ENCODE results near the gene BCAR1.
"Not testable (repeated sequence)": the region's sequence is repeated elsewhere in the genome, so short reads cannot be mapped to it uniquely, and the experiment has no call there.

BCAR1 gene

GRCh38 chr16:75271441-75272096 is 20.1 kb upstream of the BCAR1 start:
- DNase-seq, result no peak

DNA sequence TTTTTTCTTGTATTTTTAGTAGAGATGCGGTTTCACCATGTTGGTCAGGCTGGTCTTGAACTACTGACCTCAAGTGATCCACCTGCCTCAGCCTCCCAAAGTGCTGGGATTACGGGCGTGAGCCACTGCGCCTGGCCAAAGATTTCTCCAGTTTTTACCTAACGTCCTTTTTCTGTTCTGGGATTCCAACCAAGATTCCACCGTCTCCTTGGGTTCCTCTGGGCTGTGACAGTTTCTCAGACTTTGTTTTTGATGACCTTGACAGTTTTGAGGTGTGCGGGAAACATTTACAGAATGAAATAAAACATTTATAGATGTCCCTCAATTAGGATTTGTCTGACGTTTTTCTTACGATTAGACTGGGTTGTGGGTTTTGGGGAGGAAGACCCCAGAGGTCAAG is 17.9 kb upstream of the BCAR1 start:
- not testable (repeated sequence) for DNase-seq

DNA sequence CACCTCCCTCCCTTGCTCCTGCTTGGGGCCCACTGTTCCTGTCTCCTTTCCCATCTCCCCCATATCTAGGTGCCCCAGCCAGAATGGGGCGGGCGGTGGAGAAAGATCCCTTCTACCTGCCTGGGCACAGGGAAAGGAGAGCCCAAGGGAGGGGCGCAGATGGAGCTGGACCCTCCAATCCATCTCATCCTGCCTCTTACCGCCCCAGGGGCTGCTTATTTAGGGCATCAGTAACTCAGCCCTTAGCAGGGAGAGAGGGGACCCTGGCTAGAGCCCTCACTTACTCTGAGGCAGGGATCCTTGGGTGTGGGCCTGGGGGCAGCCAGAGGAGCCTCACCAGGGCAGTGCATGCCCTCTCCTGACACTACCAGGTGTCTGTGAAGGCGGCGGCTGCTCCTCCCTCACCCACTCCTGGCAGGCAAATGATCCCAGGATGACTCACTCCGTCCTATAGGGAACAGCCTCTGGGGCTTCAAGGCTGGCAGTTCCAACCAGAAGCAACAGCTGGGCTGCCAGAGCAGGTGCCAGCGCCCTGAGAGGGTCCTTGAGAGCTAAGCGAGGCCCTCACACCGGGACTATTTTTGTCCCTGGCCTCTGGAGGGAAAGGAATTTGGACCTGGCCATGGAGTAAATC is 16.3 kb upstream of the BCAR1 start:
- DNase-seq, result peak; percentile 56

DNA sequence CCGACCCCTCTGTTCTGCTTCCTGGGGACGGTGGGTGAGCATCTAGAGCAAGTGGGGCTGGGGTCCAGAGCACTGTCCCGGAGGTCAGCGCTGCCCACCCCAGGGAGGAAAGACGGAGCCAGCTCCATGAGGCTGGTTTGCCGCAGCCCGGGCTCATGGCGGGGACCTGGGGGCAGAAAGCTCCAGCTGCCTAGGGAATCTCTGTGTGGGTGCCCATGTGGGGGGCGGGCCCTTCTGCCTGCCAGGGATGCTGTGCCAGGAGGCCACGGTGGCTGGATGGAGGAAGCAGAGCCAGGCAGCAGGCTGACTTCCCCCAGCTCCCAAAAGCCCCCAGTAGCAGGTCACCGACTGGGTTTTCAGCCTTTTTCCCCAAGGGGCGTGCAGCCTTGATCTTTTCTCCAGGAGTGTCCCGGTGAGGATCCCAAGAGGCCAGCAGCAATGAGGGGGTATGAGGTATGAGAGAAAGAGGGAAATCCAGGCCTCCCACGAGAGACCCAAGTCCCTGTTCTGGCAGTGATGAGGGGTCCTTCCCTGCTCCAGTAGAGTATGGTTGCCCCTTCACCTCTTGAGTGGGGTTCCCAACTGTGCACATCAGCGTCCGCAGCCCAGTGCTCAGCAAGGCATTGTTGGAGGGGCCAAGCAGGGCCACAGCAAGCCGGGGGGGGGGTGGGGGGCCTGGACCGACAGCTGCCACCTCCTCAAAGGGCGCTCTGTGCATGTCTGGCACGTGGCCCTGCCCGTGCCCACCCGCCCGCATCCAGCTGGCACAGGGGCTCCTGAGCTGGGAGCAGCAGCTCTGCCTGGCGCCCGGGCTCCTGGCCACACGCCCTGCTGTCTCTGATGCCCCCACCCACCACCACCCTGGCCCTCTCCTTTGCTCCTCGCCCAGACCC is 15.6 kb upstream of the BCAR1 start:
- no peak for DNase-seq

GRCh38 chr16:75265911-75266701 is 14.7 kb upstream of the BCAR1 start:
- peak; percentile 45 for DNase-seq

DNA sequence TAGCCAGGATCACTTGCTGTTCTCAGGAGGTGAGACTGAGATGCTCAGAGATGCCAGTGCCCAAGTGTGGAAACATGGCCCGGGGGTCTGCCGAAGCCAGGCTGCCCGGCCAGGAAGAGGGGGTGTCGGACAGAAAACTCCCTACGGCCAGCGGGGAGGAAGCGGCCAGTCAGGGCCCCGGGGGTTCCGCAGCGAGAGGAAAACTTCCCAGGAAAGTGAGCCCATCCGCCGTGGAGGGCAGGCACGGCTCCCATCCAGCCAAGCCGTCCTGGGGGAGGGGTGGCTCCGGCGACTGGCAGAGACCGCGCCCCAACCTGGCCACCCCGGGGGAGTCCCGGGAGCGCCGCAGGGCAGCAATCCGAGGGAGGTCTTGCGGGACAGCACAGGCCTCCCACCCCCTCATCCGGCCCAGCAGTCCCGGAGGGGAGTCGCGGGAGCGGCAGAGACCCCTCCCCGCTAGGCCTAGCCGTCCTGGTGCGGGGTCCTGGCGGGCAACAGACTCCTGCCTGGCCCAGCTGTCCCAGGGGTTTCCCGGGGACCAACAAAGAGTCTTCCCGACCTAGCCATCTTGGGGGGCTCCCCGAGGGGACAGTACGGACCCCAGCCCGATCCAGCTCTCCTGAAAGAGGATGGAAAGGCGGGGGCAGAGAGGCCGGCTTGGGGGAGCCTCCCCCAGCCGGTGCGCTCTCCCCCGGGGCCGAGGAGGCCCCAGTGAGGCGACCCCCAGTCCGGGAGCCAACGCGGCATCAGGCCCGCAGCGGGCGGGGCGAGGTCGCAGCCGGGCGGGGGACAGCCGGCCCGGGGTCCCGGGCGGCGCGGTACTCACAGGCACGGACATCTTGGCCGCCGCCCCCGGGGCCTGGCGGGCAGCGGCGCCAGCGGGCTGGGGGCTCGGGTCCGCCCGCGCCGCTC is 13.8 kb upstream of the BCAR1 start:
- DNase-seq, result no peak

GRCh38 chr16:75264457-75264998 is 13.1 kb upstream of the BCAR1 start:
- DNase-seq, result no peak

- DNase-seq, result no peak
These were observed 12.6 kb upstream of the BCAR1 start for GRCh38 chr16:75263963-75264445.

DNA sequence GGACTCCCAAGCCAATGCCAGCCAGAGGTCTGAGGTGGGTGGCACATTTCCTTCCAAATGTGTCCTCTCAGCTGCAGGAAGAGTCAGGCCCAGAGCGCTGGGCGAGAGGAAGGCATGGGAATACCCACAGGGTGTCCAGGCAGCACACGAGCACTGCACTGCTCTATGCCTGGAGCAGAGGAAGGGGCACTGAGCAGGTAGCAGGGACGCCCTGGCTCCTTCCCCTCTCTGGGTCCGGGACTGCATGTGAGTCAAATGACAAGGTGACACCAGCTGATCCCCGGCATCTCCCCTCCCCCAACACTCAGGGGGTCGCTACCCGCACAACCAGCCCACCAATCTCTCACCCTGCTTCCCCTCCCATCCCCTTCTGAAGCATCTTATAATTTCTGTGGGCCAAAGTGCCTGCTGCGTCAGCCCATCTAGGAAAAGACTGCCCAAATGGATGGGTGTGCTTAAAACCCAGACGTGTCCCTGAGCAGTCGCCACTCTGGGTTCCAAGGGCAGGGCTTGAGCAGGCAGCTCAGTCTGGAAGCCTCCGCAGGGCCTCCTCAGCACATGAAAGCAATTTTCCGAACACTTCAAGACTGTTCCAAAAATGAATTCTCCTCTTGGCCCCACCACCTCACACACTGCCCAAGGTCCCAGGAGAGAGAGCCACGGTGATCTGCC is 12.0 kb upstream of the BCAR1 start:
- no peak for DNase-seq

DNA sequence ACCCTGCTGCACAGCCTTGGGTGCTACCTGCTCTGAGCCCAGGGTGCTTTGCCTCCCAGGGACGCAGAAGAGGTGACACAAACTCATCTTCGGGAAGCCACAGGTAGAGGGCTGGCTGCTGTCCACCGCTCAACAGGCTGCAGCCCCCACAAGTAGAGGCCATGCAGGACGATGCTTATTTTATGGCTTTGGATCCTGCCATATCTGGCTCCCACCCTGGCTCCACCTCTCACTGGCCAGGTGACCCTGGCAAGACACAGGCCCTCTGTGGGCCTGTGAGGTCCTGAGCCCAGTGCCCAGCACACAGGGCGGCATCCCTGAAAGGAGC is 11.3 kb upstream of the BCAR1 start:
- no peak for DNase-seq

DNA sequence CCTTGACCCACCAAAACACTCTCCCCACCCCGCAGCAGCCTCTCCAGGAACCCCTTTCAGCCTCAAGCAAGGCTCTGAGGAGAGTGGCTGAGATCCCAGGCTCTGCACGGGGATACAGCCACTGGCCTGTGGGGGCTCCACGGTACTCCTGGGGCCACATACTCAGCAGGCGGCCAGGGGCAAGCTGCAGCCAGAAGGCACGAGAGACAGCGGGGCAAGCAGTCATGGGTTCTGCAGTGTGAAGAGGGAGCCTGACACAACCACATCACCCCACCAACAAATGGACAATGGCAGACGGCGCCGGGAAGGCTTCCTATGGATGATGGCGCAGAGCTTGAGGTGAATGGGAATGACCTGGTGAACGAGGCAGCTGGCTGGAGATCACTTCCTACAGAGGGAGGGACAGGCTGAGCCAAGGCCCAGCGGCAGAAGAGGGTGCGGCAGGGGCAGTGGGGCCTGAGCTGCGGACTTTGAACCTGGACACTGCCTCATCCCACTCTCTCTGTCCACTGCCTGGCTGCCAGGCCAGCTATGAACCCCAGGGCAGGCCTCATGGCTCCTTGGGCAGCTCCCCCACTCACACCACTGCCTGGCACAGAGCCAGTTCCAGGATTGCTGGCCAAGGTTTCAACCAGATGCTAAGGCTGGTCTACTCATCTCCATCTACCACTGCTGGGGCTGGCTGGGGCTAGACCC is 10.8 kb upstream of the BCAR1 start:
- no peak for DNase-seq

- no peak for DNase-seq
These were observed 10.2 kb upstream of the BCAR1 start for GRCh38 chr16:75261590-75262078.

DNA sequence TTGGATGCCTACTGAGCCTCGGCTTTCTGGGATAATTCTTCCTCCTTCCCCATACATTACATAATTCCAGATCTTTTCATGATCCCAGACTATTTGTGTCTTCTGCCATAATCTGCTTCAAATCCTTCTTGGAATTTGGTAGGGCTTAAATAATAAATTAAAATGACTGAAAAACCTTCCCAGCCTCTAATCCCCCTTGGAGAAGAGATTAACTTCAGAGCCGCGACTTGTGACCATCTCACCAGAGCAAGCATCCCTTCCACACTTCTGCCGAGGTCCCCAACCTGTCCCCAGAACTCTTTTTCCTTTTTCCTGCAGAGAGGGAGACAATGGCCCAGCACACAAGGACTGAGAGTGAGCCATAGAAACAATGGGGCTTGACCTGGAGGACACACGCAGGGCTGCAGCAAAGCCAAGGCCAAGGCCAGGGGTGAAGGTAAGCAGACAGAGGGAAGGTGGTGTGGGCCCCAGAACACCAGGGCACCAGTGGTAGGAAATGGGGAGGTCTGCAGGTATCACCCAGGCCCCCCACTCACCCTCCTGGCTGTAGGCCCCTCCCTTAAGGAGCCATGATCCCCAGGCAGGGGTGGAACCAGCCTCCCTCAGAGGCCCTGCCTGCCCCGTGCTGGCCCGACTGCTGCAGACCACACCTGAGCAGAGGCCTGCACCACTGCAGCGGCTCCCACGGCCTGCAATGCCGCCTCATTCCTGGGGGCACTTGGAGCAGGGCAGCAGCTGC is 9.6 kb upstream of the BCAR1 start:
- no peak for DNase-seq

DNA sequence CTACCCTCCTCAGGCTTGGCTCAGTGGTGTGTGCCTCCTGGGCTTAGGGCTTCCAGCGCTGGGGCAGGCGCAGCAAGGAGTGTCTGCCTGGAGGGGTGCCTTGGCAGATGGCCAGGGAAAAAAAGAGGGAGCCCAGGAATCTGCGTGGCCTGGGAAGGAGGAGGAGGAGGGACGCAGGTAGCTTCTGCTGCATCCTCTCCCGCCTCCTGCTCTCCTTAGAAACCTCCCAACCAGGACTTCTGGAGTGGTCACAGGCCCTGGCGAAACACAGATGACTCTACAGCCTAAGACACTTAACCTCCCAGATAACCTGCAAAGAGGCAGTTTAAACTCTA is 7.3 kb upstream of the BCAR1 start:
- no peak for DNase-seq

GRCh38 chr16:75257886-75258806 is 6.7 kb upstream of the BCAR1 start:
- DNase-seq, result no peak

DNA sequence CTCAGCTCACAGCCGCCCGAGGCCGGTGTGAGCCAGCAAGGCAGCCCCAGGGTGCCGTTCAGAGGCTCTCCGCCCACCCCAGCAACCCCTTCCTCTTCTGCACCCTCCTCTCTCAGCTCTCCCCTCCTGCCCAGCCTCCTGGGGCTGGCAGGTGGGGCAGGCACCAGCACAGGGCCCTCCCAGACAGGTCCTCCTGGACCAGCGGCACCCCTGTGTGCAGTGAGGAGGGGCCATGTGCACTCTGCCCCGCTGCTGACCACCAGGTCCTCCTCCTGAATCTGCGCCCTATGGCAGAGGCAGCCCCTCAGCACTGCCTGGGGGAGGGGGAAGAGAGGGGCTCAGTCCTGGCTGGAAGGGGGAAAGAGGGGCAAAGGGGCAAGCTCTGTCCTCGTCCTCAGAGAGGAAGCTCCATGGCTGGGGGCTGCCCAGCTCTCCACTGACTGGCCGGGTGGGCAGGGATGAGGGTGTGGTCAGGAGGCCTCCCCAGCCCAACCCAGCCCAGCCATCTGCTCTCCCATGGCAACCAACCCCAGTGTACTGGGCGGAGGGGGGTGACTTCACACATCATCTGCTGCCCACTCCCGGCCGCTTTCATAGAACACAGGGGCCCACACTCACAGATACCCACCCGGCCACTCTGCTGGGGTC is 5.4 kb upstream of the BCAR1 start:
- DNase-seq, result no peak

GRCh38 chr16:75256059-75256571 is 4.7 kb upstream of the BCAR1 start:
- no peak for DNase-seq

- no peak for DNase-seq
These were observed 3.0 kb upstream of the BCAR1 start for GRCh38 chr16:75254359-75254837.
